Kidney (tissue), 14 donors: ENCODE results near the gene NAV3. TPM values are rescaled to one million over a fixed set of nuclear protein-coding genes. Genes with fewer than 3 reads are reported as not detected.

Experiments used
- DNase-seq, 5 donors: peaks; one replicate each; pipeline ENCODE4 v3.0.0-alpha.2; 2013 to 2020
- FAIRE-seq: peaks from 2 replicates; lab custom pipeline; 2012; peaks lifted over from hg19 to GRCh38; lab: Jason Lieb, UNC
- H3K27ac ChIP-seq, 2 donors: one replicate each; pipeline ENCODE4 v1.7.0; 2013; ENCODE audit warnings: low read depth in 2 of 2, low read length in 2 of 2, inconsistent platforms in 1 of 2
- H3K27me3 ChIP-seq: one replicate; pipeline ENCODE4 v1.7.1; 2013; ENCODE audit warnings: low read length, inconsistent platforms; ENCODE audit not compliant: control insufficient read depth, insufficient read depth
- H3K36me3 ChIP-seq, 3 donors: one replicate each; pipeline versions ENCODE4 v1.7.0 to v1.7.1; 2013; ENCODE audit warnings: low read length in 3 of 3, control low read depth in 1 of 3, inconsistent platforms in 1 of 3; ENCODE audit not compliant: insufficient read depth in 3 of 3, control insufficient read depth in 2 of 3
- H3K4me1 ChIP-seq, 3 donors: one replicate each; pipeline versions ENCODE4 v1.7.0 to v1.7.1; 2013; ENCODE audit warnings: low read length in 3 of 3, inconsistent platforms in 1 of 3, low read depth in 1 of 3; ENCODE audit not compliant: control insufficient read depth in 2 of 3, insufficient read depth in 2 of 3
- H3K4me3 ChIP-seq, 3 donors: one replicate each; pipeline versions ENCODE4 v1.7.0 to v1.8.1; 2013; ENCODE audit warnings: low read length in 3 of 3, control low read depth in 1 of 3, inconsistent platforms in 1 of 3
- H3K9ac ChIP-seq, 3 donors: one replicate each; pipeline versions ENCODE4 v1.7.0 to v1.7.1; 2013; ENCODE audit warnings: low read length in 3 of 3, control low read depth in 1 of 3, inconsistent platforms in 1 of 3
- H3K9me3 ChIP-seq, 3 donors: one replicate each; pipeline versions ENCODE4 v1.7.0 to v1.7.1; 2013; ENCODE audit warnings: low read length in 3 of 3, control low read depth in 1 of 3, inconsistent platforms in 1 of 3; ENCODE audit not compliant: control insufficient read depth in 2 of 3, insufficient read depth in 1 of 3
- CTCF ChIP-seq: IDR thresholded peaks from 3 replicates; pipeline ENCODE4 v1.5.1; 2012; ENCODE audit warnings: mild to moderate bottlenecking, moderate library complexity, borderline replicate concordance; ENCODE audit not compliant: insufficient read depth; ENCODE audit errors: extremely low read depth
- intact Hi-C: fragments of 100-400 bp; cut with DNase I; formaldehyde crosslinking; loops from one replicate; pipeline ENCODE4 v1.11.1; 2022
- polyA plus RNA-seq: library from polyadenylated mRNA; stranded (reverse); fragments of 350-450 nt; fragmentation: Illumina TruSeq; extraction: RNeasy Lipid Tissue Mini Kit (QIAGEN cat#74804); gene quantifications from one replicate; pipeline ENCODE4 v1.2.3, GENCODE V29; 2014; ENCODE audit warnings: low read depth, low replicate concordance; ENCODE audit not compliant: insufficient read depth
- total RNA-seq: library from RNA; stranded (reverse); fragmentation: NEBNext Ultra II Directional; extraction: Animal tissue kit (Norgen Biotek cat#: 25700); gene quantifications from one replicate; pipeline ENCODE4 v1.2.1, GENCODE V29; 2021
- donor health status: control.
- donor health status: control.
- donor health status: control.
- donor health status: control.
- donor health status: control.
- donor health status: DM: yes; HTN: yes; CAD: no.
- donor health status: Normal renal cell carcinoma (clear cell type).

NAV3 gene
- total and polyA plus RNA-seq, 2 donors from 2014 or later, result 0.34 to 4.5 TPM

DNA sequence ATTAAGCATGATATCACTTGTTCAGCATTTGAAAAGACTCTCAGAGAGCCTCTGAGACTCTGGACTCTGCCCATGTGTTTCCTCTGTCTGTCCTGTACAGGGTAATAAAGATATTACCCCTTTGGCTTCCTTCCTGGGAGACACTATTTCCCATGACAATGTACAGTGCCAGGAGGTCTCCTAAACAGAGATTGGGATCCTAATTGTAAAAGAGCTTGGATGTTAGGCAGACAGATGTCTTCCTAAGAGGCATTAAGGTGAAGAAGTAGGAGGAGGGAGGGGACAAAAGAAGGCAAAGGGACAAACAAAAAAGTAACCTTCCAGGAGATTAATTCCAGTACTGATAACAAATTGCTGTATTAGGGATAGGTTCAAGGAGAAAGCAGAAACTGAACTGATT, 45.5 kb upstream of the NAV3 start:
- H3K27me3 ChIP-seq, result no peaks in the 10 kb centered on the region
- no peaks in the 10 kb centered on the region for H3K36me3 ChIP-seq
- H3K9ac ChIP-seq, result no peak overlapping the region
- no peak overlapping the region for H3K4me3 ChIP-seq
- FAIRE-seq (no peak), DNase-seq (no peak)
- no peak for TF ChIP-seq CTCF
- H3K9me3 ChIP-seq, result no peaks in the 10 kb centered on the region
- intact Hi-C loops, result no loop called here
- no peak overlapping the region for H3K27ac ChIP-seq
- no peaks in the 10 kb centered on the region for H3K4me1 ChIP-seq

DNA sequence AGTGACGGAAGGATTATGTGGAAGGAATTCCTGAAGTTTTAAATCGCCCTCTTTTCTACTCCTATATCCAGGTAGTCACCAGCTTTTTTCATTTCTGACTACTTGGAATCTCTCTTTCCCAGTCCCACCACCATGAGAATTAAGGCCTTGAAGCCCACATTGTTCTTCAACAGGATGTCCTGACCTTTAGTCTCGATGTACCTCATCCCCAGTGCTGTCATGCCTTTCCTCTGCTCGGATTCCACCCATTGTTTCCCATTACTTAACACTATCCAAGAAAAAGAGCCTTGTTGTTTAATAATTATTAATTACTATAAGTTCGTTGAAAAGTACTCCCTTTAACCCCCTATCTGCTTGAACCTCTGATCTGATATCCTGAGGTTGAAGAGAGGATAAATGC, 44.0 kb upstream of the NAV3 start:
- Histone ChIP-seq H3K27me3 (no peaks in the 10 kb centered on the region), H3K9ac (no peak overlapping the region), H3K36me3 (no peaks in the 10 kb centered on the region), H3K9me3 (no peaks in the 10 kb centered on the region), H3K4me1 (no peaks in the 10 kb centered on the region), H3K27ac (no peak overlapping the region), H3K4me3 (no peak overlapping the region)
- no peak for FAIRE-seq
- no peak for DNase-seq
- intact Hi-C loops, result no loop called here
- no peak for TF ChIP-seq CTCF

DNA sequence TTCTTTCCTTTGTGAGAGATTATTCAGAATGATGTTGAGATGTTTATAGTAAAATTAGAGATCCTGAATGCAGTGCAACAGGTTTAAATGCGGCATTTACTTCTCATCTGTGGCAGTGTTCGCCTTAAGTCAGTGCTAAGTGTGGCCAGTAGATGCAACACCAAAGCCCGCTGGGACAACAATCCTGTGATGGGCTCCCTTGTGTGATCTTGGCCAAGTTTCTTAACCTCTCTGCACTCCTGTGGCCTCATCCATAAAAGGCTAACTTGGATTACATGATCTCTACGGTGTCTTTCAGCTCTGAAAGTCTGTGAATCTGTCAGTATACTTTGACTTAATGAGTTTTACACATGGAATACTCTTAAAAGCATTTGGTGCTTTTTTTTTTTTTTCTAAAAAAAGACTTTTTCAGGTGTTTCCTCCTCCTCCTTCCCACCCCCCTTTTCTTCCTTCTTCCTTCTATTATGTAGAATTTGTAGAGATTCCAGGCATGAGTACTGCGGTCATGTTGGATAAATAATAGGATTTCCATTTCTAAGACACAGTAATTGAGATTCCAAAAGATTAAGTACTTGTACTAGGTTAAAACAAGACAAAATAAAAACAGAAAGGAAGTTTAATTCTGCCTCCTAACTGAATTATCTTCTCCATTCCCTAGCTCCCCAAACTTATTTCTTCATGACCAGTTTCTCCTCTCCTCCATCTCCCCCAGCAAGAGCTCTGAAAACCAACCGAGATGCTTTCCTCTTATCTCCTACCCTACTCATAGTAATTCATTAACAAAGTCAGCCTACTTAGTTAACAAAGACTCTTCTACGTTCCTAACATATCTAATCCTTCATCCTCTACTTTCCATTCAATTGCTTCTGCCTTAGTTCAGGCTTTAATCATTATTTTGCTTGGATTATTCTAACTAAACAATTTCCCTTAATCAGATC, 42.2 kb upstream of the NAV3 start:
- Histone ChIP-seq H3K27ac (no peak overlapping the region), H3K9me3 (no peaks in the 10 kb centered on the region), H3K27me3 (no peaks in the 10 kb centered on the region), H3K9ac (no peak overlapping the region), H3K4me1 (no peaks in the 10 kb centered on the region), H3K36me3 (no peaks in the 10 kb centered on the region), H3K4me3 (no peak overlapping the region)
- FAIRE-seq (no peak), DNase-seq (no peak)
- TF ChIP-seq CTCF, result no peak
- intact Hi-C loops, result no loop called here

DNA sequence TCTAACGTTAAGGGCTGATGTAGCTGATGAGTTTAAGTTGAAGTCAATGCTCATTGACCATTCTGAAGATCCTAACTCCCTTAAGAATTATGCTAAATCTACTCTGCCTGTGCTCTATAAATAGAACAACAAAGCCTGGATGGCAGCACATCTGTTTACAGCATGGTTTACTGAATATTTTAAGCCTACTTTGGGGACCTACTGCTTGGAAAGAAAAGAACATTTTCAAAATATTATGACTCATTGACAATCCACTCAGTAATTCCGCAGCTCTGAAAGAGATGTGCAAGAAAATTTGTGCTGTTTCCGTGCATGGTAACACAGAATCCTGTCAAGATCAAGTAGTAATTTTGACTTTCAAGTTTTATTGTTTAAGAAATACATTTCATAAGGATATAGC, 35.0 kb upstream of the NAV3 start:
- Histone ChIP-seq H3K9ac (no peak overlapping the region), H3K36me3 (no peaks in the 10 kb centered on the region), H3K4me1 (no peaks in the 10 kb centered on the region), H3K4me3 (no peak overlapping the region), H3K27me3 (no peaks in the 10 kb centered on the region), H3K27ac (no peak overlapping the region), H3K9me3 (no peaks in the 10 kb centered on the region)
- FAIRE-seq, result no peak
- intact Hi-C loops, result no loop called here
- DNase-seq, result no peak
- TF ChIP-seq CTCF, result no peak
